HL-60/S4 (cell line): ENCODE data around the gene C6orf163.

Experiments
- in situ Hi-C: fragments of 300-500 bp; cut with MboI; formaldehyde crosslinking; loops from 2 replicates; pipeline ENCODE4 v1.14.3; 2022; ENCODE audit warnings: low sequenced_read_pairs

The C6orf163 gene

DNA sequence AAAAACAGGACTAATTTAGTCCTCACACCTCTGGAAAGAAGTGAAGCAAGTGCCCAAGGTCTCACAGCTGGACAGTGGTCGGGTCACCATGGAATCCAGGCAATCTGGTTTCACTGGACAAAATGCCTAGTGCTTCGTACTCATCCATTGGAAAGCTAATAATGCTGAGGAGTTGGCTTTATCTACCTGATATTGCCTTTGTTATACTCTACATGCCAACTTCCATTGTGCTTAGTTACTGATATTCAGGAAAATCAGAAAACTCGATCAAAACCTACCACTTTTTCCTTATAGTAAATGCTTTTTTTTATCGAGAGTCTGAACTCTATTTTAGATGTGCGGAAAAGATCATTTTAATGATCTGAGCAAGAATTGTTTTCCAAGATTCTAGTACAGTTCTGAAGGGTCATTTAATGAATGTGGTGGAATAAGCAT, 64.1 kb downstream of the C6orf163 start:
- in situ Hi-C loops: no loop called here
